GM19463 (cell line): ENCODE data around the gene NFKBIB.

Experiments used
- ATAC-seq: cut with Tn5 transposase; IDR thresholded peaks from one replicate; pipeline ENCODE4 v1.9.1; 2021; ENCODE audit warnings: mild to moderate bottlenecking, moderate library complexity; ENCODE audit not compliant: unreplicated experiment

The NFKBIB gene

GRCh38 chr19:38953677-38954076, 53.9 kb downstream of the NFKBIB start:
- no peak for ATAC-seq

GRCh38 chr19:38956264-38956663, 56.5 kb downstream of the NFKBIB start:
- no peak for ATAC-seq

DNA sequence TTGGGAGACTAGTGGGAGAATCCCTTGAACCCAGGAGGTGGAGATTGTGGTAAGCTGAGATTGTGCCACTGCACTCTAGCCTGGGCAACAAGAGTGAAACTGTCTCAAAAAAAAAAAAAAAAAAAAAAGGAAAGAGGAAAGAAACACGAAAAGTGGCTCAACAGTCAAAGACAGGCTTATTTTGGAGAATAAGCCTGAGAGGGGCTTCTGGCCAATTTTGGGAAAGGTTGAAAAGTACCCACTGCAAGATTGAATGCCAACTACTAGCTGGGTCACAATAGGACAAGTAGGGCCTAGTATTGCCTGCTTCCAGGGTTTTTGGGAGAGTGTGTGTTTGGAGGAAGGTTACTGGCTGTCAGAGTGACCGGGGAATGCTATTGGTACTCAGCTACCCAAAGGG, 58.5 kb downstream of the NFKBIB start:
- ATAC-seq, result no peak
